Measurements from ENCODE around the gene CHFR. TPM values are rescaled to one million over a fixed set of nuclear protein-coding genes. Genes with fewer than 3 reads are reported as not detected.
"Not testable (repeated sequence)": the region's sequence is repeated elsewhere in the genome, so short reads cannot be mapped to it uniquely, and the experiment has no call there.

CHFR gene, protein sequence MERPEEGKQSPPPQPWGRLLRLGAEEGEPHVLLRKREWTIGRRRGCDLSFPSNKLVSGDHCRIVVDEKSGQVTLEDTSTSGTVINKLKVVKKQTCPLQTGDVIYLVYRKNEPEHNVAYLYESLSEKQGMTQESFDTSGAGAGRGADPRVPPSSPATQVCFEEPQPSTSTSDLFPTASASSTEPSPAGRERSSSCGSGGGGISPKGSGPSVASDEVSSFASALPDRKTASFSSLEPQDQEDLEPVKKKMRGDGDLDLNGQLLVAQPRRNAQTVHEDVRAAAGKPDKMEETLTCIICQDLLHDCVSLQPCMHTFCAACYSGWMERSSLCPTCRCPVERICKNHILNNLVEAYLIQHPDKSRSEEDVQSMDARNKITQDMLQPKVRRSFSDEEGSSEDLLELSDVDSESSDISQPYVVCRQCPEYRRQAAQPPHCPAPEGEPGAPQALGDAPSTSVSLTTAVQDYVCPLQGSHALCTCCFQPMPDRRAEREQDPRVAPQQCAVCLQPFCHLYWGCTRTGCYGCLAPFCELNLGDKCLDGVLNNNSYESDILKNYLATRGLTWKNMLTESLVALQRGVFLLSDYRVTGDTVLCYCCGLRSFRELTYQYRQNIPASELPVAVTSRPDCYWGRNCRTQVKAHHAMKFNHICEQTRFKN
- total RNA-seq, result 10 to 100 TPM; 17.1 to 21.7 TPM
- long read RNA-seq, transcript CHFR-205 (18 exons, 3,250 nt), result major isoform, 6 of 29 reads
- long read RNA-seq, partial matches to known transcripts, result 4 of 29 reads
- long read RNA-seq, other reads (novel, unspliced or antisense), result 17 of 29 reads

DNA sequence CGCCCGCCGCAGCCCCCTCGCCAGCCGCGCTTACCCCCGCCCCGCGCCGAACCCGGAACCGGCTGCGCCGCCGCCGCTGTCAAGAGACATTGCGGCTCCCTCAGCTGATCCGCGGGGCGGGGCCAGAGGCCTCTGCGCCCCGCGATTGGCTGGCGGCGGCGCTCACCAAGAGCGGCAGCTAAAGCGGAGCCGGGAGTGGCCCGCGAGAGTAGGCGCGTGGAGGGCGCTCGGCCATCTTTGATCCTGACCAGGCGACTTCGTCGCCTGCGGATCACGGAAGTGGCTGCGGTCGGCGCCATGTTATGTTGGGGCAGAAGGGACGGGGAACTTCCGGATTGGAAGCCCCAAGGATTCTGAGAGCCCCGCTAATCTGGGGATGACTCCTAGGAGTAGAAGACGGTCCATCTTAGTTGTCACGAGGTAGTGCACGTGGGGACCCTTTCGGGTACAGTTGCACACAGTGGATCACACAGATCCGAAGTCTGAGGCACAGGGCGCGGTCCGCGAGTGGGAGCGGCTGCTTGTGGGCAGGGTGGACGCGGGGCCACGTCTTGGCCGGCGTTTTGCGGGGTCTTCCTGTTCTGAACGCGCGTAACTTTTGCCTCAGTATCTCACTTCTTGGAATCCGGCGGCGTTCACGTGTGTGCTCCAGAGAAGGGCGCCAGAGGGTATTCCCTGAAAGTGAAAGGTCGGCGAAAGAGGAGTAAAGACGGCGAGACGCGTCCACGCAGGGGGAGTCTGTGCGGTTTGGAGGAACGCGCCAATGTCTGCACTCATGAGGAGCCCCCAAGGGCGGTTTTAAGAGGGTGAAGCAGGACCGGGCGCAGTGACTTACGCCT is at the start of gene CHFR:
CHFR (minus strand) TSS at position 93 of the 839 bp plus-strand sequence. CDS start 277 bp downstream, outside the sequence.
- peak; percentile 99 to 100 for ATAC-seq
- intact Hi-C loops (cut with DNase I), result no loop called here

DNA sequence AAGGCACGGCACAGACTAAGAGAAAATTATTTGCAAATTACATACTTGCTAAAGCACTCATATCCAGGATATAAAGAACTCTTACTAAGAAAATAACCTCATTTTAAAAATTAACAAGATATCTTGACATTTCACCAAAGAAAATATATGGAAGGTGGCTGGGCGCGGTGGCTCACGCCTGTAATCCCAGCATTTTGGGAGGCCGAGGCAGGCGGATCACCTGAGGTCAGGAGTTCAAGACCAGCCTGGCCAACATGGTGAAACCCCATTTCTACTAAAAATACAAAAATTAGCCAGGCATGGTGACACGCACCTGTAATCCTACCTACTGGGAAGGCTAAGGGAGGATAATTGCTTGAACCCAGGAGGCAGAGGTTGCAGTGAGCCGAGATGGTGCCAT is 49.5 kb upstream of the CHFR start:
- intact Hi-C loops (cut with DNase I); DNase-seq; ATAC-seq: not testable (repeated sequence)

More for the DNA sequence above, at the start of gene CHFR:
- DNase-seq, result peak; percentile 98

DNA sequence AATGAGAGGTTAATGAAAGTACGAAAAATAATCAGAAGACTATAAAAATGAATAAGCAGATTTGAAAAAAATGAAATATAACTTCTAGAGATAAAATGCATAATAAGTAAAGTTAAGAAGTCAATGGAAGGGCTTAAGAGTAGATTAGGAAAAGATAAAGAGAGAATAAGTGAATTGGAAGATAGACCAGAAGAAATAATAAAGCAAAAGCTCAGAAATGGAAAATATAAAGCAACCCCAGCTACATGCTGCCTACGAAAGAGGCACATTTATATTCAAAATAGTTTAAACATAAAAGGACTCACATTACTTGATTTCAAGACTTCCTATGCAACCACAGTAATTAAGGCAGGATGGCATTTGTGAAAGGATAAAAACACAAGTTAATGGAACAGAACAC is 48.8 kb upstream of the CHFR start:
- DNase-seq (no peak), ATAC-seq (no peak)
- intact Hi-C loops (cut with DNase I), result no loop called here

DNA sequence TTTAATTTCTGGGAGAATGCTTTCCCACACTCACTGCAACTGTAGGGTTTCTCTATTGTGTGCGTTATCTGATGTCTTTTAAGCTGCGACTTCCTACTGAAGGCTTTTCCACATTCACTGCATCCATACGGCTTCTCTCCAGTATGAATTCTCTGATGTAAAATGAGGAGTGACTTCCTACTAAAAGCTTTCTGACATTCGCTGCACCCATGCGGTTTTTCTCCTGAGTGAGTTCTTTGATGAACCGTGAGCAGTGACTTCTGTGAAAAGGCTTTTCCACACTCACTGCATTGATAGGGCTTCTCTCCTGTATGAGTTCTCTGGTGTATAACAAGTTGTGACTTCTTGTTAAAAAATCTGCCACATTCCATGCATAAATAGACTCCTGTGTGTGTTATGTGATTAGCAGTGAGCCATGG is 39.0 kb upstream of the CHFR start:
- intact Hi-C loops (cut with DNase I), result no loop called here
- ATAC-seq, result no peak
- no peak for DNase-seq

DNA sequence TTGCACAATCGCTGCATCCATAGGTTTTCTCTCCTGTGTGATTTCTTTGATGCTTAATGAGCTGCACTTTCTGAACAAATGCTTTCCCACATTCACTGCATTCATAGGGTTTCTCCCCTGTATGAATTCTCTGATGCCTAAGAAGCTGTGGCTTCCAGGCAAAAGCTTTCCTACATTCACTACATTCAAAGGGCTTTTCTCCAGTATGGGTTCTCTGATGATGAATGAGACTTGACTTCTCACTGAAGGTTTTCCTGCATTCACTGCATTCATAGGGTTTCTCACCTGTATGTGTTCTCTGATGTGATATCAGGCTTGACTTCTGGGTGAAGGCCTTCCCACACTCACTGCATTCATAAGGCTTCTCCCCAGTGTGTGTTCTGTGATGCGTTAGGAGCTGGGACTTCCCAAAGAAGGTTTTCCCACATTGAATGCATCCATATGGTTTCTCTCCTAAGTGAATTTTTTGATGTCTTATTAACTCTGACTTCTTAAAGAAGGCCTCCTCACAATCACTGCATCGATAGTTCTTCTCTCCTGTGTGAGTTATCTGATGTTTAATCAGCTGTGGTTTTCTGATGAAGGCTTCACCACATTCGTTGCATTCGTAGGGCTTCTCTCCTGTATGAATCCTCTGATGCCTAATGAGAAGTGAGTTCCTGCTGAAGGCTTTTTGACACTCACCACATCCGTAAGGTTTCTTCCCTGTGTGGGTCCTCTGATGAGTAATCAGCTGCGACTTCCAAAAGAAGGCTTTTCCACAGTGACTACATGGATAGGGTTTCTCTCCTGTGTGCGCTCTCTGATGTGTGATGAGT is 38.4 kb upstream of the CHFR start:
- DNase-seq, result no peak
- intact Hi-C loops (cut with DNase I), result no loop called here
- no peak for ATAC-seq

DNA sequence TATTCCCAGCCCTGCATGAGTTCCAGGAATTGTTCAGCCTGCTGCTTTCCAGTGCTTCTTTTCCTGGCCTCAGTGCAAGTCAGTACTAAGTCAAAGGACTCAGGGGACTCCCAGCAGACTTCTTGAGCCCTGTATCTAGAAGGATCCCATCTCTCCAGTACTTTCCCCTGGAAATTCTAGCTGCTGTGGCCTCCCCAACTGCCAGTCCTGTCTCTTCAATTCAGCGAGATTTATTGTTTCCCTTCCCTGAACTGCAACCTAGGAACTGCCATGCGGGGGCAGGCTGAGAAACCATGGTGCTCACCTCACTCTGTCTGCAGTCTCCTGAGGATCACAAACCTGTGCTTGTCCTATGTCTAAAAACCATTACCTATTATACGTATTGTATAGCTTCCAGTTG is 37.0 kb upstream of the CHFR start:
- ATAC-seq (no peak), DNase-seq (no peak)
- intact Hi-C loops (cut with DNase I), result no loop called here

DNA sequence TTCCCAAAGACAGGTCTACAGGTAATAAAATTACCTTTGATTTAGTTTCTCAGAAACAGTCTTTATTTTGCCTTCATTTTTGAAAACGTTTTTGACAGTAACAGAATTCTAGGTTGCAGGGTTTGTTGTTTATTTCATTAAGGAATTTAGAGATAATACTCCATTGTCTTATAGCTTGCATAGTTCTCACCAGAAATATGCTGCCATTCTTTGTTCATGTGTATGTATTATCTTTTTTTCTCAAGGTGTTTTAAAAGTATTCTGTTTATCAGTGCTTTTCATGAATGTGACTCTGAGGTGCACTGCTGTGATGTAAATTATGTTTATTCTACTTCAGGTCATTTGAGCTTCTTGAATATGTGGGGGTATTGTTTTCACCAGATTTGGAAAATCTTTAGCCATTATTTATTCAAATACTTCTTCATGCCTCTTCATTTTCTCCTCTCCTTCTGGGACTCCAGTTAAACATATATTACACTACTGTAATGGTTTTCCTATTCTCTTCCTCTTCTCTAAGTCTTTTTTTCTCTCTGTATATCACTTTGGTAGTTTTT is 36.0 kb upstream of the CHFR start:
- intact Hi-C loops (cut with DNase I), result no loop called here
- DNase-seq, result no peak
- no peak for ATAC-seq

DNA sequence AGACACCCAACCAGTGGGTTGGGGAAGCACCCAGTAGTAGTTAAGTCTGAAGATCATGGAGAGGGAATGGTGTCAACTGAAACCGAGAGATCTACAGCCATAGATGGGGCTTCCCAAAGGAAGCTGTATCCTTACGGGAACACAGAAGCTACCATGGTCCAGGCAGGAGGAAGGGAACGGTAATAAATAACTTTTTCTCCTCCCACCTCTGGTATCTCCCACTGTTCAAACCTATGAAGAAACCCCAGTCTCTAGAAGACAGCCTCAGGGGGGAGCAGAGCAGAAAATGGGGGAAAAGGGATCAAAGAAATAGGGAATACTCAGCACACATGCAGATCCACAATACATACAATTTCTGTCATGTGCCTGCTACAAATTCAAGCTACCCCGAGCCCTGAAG is 35.3 kb upstream of the CHFR start:
- ATAC-seq (no peak), DNase-seq (no peak)
- intact Hi-C loops (cut with DNase I), result no loop called here

DNA sequence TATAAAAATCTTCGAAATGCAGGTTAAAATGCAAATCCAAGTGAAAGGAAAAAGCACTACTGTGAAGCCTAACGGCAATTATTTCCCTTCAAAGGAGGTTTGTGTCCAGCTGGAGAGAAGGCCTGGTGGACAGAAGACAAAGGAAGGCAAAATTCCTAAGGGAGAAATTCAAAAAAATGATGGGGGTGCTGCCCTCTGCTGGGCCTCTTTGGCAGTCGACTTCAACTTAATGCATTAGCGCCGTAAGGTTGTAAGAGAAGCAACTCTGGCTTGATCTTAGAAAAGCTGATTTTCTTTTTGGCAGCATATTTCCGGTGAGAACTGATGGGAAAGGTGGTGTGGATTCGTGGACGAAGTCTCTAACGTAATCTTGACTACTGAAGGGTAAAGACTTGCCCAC is 34.3 kb upstream of the CHFR start:
- intact Hi-C loops (cut with DNase I), result no loop called here
- ATAC-seq, result no peak

DNA sequence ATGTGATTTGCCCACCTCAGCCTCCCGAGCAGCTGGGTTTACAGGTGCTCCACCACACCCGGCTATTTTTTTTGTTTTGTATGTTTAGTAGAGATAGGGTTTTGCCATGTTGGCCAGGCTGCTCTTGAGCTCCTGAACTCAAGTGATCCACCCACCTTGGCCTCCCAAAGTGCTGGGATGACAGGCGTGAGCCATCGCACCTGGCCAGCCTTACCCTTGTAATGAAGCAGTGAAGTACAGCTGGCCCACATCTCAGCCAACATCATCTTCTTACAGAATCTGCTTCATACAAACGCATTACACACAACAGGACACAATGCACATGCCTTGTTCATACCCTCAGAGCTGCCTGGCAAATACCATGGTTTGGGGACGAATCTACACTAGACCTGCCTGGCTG is 31.3 kb upstream of the CHFR start:
- ATAC-seq (no peak), DNase-seq (no peak)
- intact Hi-C loops (cut with DNase I), result no loop called here

More for the DNA sequence above, 34.3 kb upstream of the CHFR start:
- DNase-seq, result no peak

DNA sequence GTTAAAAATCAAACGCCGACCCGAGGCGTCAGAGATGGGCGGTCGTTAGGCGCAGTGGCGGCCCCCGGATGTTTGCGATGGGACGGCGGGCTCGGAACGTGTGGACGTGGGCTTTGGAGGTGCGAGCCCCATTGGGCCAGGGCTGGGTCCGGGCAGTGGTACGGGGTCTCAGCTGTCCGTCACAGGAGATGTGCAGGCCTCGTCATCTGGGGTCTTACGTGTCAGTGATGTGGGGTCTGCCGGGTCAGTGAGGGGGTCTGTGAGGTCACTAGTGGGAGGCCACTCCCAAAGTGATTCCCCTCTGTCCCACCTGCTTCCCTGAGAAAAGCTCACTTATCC is 21.6 kb upstream of the CHFR start:
- peak in 1 of 2 donors; percentile 9 for ATAC-seq
- intact Hi-C loops (cut with DNase I), result no loop called here
- no peak for DNase-seq

DNA sequence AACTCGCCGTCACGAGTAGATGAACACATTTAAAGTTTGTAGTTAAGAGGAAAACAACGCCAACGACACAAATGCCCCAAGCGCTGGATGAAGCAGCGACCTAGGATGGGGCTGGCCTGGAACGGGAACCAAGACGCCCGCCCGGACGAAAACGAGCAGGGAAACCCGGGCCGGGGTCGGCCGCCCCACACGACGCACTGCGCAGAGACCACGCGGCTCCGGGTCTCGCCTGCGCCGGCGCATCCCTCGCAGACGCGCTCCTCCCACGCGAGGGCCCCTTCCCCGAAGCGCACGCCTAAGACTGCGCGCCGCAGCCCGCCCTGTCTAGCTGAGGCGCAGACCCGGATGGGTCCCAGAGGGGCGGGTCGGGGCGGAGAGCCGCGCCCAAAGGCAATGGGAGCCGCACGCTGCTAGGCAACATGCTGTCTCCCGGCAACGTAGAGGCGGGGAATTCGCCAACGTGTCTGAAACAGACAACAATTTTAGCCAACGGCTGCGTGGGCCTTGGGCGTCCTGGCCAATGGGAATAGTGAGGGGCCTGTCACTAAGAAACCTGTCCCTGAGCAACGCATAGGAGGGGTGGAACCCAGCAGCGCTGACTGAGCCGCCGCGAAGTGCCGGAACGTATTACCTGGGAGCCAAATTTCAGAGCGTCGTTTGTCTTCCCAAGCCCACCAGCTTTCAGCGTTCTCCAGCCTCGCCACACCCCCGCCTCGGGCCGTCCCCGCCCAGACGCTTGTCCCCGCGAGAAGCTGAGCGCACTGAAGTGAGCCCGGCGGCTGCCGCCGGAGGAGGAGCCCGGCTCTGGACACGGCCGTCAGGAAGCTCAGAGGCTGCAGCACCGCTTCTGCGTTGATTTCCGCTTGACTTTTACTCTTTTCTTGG is 21.0 kb upstream of the CHFR start:
- DNase-seq (peak; percentile 98), ATAC-seq (peak; percentile 96 to 98)
- intact Hi-C loops (cut with DNase I), result no loop called here

DNA sequence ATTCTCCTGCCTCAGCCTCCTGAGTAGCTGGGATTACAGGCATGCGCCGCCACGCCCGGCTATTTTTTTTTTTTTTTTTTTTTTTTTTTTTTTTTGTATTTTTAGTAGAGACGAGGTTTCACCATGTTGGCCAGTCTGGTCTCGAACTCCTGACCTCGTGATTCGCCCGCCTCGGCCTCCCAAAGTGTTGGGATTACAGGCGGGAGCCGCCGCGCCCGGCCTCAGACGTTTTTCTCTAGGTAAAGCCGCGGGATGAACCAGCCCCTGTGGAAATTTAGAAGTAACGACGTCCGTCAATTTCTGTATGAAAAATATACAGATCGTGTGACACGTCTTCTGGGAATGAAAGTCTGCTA is 20.4 kb upstream of the CHFR start:
- intact Hi-C loops (cut with DNase I); ATAC-seq: not testable (repeated sequence)
- DNase-seq, result peak; percentile 26

DNA sequence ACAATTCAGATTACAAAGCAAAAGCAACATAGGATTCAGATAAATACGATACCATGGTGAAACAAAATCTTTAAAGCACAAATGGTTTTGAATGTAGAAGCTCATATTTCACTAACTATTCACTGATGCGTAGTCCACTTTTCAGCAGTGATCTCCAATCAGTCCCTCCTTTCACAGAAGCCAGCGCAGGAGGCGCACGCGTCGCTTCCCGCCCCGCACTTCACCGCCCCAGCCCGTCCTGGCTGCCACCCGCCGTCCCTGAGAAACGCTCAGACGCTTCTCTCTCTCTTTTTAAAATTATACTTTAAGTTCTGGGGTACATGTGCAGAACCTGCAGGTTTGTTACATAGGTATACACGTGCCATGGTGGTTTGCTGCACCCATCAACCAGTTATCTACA is 19.8 kb upstream of the CHFR start:
- no peak for ATAC-seq
- DNase-seq, result no peak
- intact Hi-C loops (cut with DNase I), result no loop called here

DNA sequence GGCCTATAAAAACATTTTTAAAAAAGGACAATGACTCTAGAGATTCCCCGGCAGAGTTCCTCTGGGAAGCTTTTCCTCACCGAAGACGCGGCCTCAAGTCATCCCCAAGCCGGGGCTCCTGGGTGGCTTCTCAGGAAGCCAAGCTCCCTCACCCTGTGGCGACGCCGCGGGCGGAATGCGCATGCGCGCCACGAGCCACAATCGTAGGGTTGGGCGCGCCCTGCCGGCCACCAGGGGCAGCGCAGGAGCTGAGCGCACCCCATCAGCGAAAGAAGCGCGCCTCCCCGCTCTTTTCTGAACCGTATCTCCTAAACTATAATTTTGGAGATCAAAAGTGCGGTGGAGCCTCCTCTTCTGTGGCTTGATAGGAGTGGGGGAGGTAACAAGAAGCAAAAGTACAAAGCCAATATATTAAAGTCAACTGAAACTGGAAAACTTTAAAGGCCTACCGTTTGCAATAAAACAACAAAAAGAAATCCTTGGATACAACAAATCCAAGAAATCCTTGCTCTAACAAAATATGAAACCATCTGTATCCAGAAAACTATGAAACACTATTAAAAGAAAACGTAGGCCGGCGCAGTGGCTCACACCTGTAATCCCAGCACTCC is 17.4 kb upstream of the CHFR start:
- DNase-seq (peak; percentile 87), ATAC-seq (peak in 1 of 2 donors; percentile 4)
- intact Hi-C loops (cut with DNase I), result no loop called here

DNA sequence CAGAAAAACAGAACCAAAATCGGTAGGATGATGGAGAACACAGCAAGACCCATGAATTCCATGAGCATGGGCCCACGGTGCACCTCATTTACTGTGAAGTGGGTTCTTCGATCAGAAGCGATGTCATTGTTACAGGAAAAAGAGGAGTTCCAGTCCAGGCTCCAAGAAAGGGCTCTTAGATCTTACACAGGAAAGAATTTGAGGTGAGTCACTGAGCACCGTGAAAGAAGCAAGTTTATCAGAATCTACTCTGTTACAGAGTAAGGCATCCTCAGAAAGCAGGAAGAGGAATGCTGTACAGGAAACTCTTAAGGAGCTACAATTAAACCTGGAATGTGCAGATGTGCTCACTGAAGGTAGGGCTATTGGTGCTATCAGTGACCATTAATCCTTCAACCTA is 11.6 kb upstream of the CHFR start:
- no peak for DNase-seq
- intact Hi-C loops (cut with DNase I), result no loop called here
- ATAC-seq, result no peak

DNA sequence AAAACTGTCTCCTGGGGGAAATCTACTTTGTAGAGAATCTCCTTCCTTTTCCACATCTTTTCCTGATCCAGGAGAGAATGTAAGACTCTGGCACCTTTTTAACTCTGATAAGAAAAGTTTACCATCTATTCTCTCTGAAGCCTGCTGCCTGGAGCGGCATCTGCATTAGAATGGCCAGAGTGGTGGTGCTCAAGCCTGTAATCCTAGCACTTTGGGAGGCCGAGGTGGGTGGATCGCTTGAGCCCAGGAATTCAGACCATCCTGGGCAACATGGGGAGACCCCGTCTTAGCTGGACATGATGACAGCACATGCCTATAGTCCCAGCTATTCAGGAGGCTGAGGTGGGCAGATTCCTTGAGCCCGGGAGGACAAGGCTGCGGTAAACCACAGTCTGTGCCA is 1.4 kb upstream of the CHFR start:
- ATAC-seq, result no peak
- intact Hi-C loops (cut with DNase I), result no loop called here
- DNase-seq, result no peak
